GM21723 (cell line): ENCODE data around the gene ANKEF1.

Experiments
- ATAC-seq: cut with Tn5 transposase; IDR thresholded peaks from one replicate; pipeline ENCODE4 v1.9.1; 2021; ENCODE audit warnings: mild to moderate bottlenecking, moderate library complexity; ENCODE audit not compliant: unreplicated experiment

The ANKEF1 gene

DNA sequence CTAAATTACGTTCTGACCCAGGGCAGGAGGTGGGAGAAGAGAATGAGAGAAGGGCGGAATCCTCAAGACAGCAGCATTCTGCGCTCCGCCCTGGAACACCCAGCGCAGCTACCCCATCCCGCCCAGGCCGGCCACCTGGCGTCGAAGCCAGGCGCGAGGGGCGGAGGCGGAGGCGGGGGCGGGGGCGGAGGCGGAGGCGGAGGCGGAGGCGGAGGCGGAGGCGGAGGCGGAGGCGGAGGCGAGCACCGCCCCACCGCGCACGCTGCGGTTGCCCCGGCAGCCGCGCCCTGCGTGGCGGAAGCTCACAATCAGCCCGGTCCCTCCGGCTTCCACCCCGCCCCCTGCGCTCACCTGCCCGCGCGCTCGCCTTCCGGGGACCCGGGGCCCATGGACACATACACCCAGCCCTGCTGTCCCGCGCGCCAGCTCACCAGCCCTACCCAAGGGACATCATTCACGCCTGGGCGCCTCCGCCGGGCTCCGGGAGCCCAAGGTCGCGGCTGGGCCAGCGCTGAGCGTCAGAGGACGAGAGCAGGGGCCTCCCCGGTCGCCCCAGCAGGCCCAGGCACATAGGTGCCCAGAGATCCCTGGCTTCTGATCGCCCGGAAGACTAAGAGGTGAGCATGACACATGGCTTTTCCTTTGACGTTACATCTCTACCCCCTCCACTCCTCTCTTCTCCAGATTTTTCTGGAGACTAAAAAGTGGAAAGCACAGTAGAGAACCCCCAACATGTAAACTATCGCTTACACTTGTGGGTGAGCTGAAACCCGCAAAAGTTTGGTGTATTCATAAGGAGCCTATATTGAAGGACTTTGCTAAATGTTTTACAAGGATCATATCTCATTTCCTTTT lies at the start of gene ANKEF1:
TSS of gene ANKEF1 (plus strand) at position 271 of the 855 bp plus-strand sequence. CDS start 3,315 bp downstream, outside the sequence.
- ATAC-seq, result peak; percentile 98

GRCh38 chr20:9985281-9985680 lies 49.5 kb upstream of the ANKEF1 start:
- no peak for ATAC-seq

GRCh38 chr20:9985773-9986172 lies 49.0 kb upstream of the ANKEF1 start:
- ATAC-seq, result no peak

- no peak for ATAC-seq
Observed at GRCh38 chr20:9989066-9989724, 45.6 kb upstream of the ANKEF1 start.

- ATAC-seq, result no peak
Observed at GRCh38 chr20:9993137-9993536, 41.6 kb upstream of the ANKEF1 start.

DNA sequence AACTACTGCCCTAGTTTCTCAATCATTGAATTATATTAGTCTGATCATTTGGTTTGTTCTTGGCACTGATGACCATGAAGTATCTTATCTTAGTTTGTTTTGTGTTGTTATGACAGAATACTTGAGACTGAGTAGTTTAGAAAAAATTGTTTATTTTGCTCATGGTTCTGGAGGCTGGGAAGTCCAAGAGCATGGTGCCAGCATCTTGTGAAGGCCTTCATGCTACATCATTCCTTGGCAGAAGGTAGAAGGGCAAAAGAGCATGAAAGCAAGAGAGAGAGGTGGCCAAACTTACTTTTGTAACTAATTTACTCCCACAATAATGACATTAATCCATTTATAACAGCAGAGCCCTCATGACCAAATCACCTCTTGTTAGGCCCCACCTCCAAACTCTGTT lies 40.1 kb upstream of the ANKEF1 start:
- no peak for ATAC-seq

DNA sequence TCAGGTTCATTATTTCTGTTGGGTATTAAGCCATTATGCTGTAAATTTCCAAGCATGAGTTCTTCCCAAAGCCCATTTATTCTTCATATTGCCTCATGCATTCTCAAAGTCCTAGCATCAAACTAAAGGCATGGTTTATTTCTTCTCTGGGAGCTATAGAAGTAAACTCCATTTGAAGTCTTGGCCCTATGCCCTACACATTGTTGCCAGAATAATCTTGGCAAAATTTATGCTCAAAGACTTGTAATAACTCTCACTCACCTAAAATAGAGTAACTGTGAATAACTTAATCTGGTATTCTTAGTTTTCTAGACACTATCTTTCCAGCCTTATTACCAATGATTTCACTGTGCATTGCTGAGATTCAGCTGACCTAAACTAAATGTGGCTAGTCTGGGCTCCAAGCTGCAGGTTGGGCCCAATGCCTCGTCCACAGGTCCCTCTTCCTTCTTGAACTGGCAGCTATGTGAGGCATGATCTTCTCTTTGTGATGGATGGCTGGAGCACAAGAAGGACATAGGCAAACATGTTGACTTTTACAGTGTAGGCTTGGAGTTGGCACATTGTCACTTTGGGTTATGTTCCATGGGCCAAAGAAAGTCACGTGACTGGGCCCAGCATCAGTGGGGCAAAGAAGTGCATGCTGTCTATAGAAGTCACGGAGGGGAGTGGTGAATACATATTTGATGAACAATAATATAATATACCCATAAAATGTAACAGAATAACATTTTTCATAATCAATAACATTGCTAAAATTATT lies 39.1 kb upstream of the ANKEF1 start:
- no peak for ATAC-seq

DNA sequence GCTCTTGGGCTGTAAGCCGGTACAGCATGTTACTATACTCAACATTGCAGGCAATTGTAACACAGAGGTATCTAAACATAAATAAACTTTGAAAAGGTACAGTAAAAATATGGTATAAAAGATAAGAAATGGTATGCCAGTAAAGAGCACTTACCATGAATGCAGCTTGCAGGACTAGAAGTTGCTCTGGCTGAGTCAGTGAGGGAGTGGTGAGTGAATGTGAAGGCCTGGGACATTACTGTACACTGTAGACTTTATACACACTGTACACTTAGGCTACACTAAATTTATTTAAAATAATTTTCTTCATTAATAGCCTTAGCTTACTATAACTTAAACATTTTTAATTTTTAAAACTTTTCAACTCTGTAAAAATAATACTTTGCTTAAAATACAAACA lies 37.8 kb upstream of the ANKEF1 start:
- no peak for ATAC-seq

- no peak for ATAC-seq
Observed at GRCh38 chr20:9999645-10000044, 35.1 kb upstream of the ANKEF1 start.

DNA sequence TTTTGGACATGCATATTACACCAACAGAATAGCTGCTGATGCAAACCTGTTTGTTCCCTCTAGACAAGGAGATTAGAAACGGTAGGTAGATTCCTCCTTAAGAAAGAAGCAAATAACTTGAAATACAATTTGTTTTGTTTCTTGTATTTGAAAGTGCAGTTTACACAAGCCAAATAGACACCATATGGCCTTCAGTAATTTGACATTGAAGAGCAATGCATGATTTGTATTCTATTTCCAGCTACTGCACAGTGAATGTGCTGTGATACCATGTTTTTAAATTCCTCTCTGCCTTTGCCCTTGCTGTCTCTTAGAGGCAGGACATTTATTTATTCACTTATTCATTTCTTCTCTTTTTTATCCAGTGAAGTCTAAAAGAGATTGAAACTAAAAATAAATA lies 31.9 kb upstream of the ANKEF1 start:
- no peak for ATAC-seq

DNA sequence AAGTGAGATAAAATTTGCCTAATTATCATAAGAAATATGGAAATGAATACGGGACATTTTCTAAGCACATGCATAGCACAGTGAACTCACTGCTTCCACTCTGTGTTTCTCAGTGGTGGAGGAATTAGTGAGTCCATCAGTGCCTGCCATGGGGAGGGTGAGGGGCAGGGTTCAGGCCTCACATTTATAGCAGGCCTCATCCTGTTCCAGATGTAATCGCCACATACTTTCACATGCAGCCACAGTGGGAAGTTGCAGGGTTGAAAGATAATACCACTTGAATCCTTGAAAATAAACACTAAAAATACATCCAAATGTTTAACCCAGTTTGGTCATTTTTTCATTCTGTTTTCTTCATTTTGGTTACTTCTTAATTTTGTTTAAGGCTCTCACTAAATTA lies 29.9 kb upstream of the ANKEF1 start:
- ATAC-seq, result no peak

DNA sequence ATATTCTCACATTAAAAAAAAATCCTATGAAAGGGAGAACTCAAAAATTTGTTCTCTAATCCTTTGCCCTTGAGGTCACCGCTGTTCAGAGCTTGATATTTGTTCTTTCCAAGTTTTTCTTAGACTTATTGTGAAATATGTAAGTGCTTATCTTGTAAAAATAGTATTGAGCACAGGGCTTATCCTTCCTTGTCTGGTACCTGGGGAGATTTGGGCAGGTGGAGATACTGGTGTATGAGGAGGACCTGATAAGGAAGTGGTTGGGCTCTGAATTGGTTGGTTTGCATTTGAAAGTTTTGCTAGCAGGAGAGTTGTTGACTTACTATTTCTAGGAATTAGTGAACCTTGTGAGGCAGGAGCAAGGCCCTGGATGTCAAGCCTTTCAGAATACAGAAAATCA lies 28.9 kb upstream of the ANKEF1 start:
- ATAC-seq, result no peak

DNA sequence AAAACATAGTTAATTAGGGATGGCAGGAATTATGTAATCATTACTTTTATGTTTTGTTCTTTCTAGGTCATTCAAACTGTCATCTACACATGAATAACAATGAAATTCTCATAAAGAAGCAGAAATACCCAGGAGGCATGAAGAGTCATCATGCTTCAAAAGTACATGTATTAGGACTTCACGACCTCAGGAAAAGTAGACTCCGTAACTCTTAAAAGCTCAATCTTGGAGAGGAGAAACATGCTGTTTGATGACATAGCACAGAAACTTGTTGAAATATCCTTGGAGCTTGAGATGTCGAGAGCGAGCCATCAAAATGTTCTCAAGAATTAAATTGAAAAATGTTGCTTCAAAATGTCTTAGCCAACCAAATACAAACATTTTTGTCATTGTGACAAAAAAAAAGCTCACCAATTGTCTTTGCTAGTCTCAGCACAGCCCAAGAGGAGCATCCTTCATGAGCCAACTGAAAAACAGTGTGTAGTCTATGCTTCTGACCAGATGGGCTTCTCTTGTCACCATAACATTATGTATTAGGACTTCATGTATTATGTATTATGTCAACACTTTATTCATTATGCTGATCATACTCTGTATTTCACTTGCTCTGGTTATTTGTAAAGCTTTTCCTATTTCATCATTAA lies 28.2 kb upstream of the ANKEF1 start:
- no peak for ATAC-seq

DNA sequence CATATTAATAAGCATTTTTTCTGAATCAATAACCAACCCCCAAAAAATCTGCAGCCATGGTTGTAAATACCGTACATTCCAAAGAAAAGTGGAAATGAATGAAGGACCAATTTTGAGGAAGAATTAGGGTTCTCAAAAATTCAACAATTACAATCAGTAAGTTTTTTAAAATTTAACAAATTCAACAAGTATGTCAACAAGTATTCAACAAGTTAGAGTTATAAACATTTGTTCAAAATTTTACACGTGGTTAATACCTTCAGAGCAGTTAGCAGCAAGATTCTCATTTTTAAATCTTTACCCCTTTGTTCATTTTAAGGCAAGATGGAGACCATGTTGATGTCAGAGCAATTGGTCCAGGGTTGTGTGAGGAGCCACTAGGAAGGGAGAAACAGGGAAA lies 27.6 kb upstream of the ANKEF1 start:
- no peak for ATAC-seq

- no peak for ATAC-seq
Observed at GRCh38 chr20:10007747-10008146, 27.0 kb upstream of the ANKEF1 start.

DNA sequence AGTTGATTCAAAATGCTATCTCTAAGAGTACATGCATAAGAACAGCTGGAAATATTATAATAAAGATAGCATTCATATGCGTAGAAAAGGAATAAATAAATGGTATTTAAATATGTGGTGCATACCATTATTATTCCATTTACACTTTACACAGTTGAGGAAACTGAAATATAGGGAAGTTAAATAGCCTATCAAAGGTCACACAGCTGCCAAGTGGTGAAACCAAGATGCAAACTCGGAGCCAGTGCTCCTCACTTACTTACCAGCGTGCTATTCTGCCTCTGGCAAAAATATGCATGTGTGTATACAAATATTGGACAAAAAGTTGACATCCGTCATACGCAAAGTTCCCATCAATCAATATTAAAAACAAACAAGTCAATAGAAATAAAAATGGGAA lies 22.3 kb upstream of the ANKEF1 start:
- ATAC-seq, result no peak

DNA sequence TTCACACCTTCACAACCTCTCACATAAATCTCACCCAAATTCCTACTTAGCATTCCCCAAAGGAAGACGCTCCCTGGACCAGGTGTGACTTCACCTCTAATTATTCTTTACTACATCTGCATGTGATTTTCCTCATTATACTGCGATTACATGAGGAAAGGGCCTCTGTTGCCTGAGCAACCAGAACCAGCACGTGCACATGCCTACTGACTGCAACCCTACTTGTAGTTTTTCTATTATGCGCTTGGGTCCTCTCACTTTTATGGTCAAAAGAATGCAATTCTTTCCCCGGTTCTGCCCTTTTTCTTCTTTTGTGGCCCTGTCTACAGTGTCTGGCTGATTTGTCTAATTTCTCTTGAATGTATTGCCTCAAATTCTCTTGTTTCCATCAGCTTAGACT lies 20.4 kb upstream of the ANKEF1 start:
- no peak for ATAC-seq

- no peak for ATAC-seq
Observed at GRCh38 chr20:10020937-10021336, 13.8 kb upstream of the ANKEF1 start.

GRCh38 chr20:10022625-10023024 lies 12.2 kb upstream of the ANKEF1 start:
- no peak for ATAC-seq

GRCh38 chr20:10023911-10024310 lies 10.9 kb upstream of the ANKEF1 start:
- ATAC-seq, result no peak
